CD14-positive monocyte (primary cell): ENCODE measurements around the gene FGGY. TPM values are rescaled to one million over a fixed set of nuclear protein-coding genes. Genes with fewer than 3 reads are reported as not detected.

Experiments used
- DNase-seq, 3 donors: peaks; one replicate each; pipeline ENCODE4 v3.0.0-alpha.2; 2011 to 2022
- H2AFZ ChIP-seq: 2 replicates; pipeline ENCODE4 v1.6.0; 2012; ENCODE audit warnings: mild to moderate bottlenecking, low read depth, low read length, inconsistent platforms; ENCODE audit not compliant: insufficient read depth, poor library complexity, severe bottlenecking
- H3K27ac ChIP-seq, 2 donors: 1 replicate in 1 of 2; 2 replicates in 1 of 2; pipeline ENCODE4 v1.5.1; 2012 to 2013; ENCODE audit warnings: low read length in 2 of 2, control low read depth in 1 of 2, inconsistent platforms in 1 of 2, low read depth in 1 of 2, mild to moderate bottlenecking in 1 of 2
- H3K27me3 ChIP-seq, 2 donors: one replicate each; pipeline versions ENCODE4 v1.6.0 to v1.6.1; 2011 to 2013; ENCODE audit warnings: low read length in 2 of 2; ENCODE audit not compliant: control insufficient read depth in 2 of 2, insufficient read depth in 2 of 2
- H3K36me3 ChIP-seq, 2 donors: replicated peaks in 1 of 2; 1 replicate in 1 of 2; 2 replicates in 1 of 2; pipeline versions ENCODE4 v1.5.1 to v1.6.1; 2012 to 2013; ENCODE audit warnings: low read length in 2 of 2, control low read depth in 1 of 2, inconsistent platforms in 1 of 2, mild to moderate bottlenecking in 1 of 2; ENCODE audit not compliant: insufficient read depth in 2 of 2, control insufficient read depth in 1 of 2
- H3K4me1 ChIP-seq, 2 donors: 1 replicate in 1 of 2; 2 replicates in 1 of 2; pipeline versions ENCODE4 v1.5.1 to v1.6.1; 2012 to 2013; ENCODE audit warnings: low read length in 2 of 2, control low read depth in 1 of 2, inconsistent platforms in 1 of 2, mild to moderate bottlenecking in 1 of 2, moderate library complexity in 1 of 2; ENCODE audit not compliant: insufficient read depth in 2 of 2, control insufficient read depth in 1 of 2
- H3K4me2 ChIP-seq: replicated peaks from 2 replicates; pipeline ENCODE3; 2012; ENCODE audit warnings: low read length, moderate library complexity, mild to moderate bottlenecking; ENCODE audit not compliant: poor library complexity, severe bottlenecking; ENCODE audit errors: extremely low read depth
- H3K4me3 ChIP-seq, 3 experiments: fragments of 200-600 bp in 1 of 3; sonication (generic) in 1 of 3; replicated peaks in 1 of 3; 1 replicate in 2 of 3; 2 replicates in 1 of 3; pipeline ENCODE4 v1.5.1; 2011 to 2013; ENCODE audit warnings: low read length in 3 of 3, mild to moderate bottlenecking in 3 of 3, control low read depth in 2 of 3, low read depth in 2 of 3, inconsistent platforms in 1 of 3, moderate library complexity in 1 of 3
- H3K79me2 ChIP-seq: 2 replicates; pipeline ENCODE4 v1.6.0; 2012; ENCODE audit warnings: mild to moderate bottlenecking, control low read depth, inconsistent platforms, low read length, moderate library complexity; ENCODE audit not compliant: insufficient read depth
- H3K9ac ChIP-seq: 2 replicates; pipeline ENCODE4 v1.6.0; 2017; ENCODE audit warnings: low read length, mild to moderate bottlenecking; ENCODE audit not compliant: insufficient read depth, poor library complexity, severe bottlenecking
- H3K9me3 ChIP-seq, 2 donors: replicated peaks in 1 of 2; 1 replicate in 1 of 2; 2 replicates in 1 of 2; pipeline versions ENCODE4 v1.5.1 to v1.6.1; 2012 to 2013; ENCODE audit warnings: low read length in 2 of 2, control low read depth in 1 of 2; ENCODE audit not compliant: control insufficient read depth in 1 of 2, insufficient read depth in 1 of 2
- H4K20me1 ChIP-seq: 2 replicates; pipeline ENCODE4 v1.6.0; 2012; ENCODE audit warnings: mild to moderate bottlenecking, low read length, control low read depth, moderate library complexity; ENCODE audit not compliant: insufficient read depth
- H3K27ac Mint-ChIP-seq, 7 donors: one replicate each; pipeline ENCODE4 v1.8.0; 2020; ENCODE audit warnings: mild to moderate bottlenecking in 7 of 7, mixed read lengths in 7 of 7, moderate library complexity in 6 of 7, inconsistent platforms in 2 of 7
- H3K27me3 Mint-ChIP-seq, 3 donors: one replicate each; pipeline ENCODE4 v1.8.0; 2021 to 2022; ENCODE audit warnings: low read depth in 3 of 3, mild to moderate bottlenecking in 3 of 3, mixed read lengths in 3 of 3, moderate library complexity in 3 of 3, inconsistent platforms in 1 of 3
- H3K36me3 Mint-ChIP-seq, 2 donors: one replicate each; pipeline ENCODE4 v1.8.0; 2020; ENCODE audit warnings: mixed read lengths in 2 of 2, inconsistent platforms in 1 of 2, mild to moderate bottlenecking in 1 of 2
- H3K4me1 Mint-ChIP-seq: one replicate; pipeline ENCODE4 v1.8.0; 2020; ENCODE audit warnings: mild to moderate bottlenecking, mixed read lengths
- H3K4me3 Mint-ChIP-seq, 2 donors: one replicate each; pipeline ENCODE4 v1.8.0; 2020; ENCODE audit warnings: mild to moderate bottlenecking in 2 of 2, mixed read lengths in 2 of 2, moderate library complexity in 1 of 2
- H3K9me3 Mint-ChIP-seq, 7 donors: one replicate each; pipeline ENCODE4 v1.8.0; 2020 to 2022; ENCODE audit warnings: mixed read lengths in 7 of 7, mild to moderate bottlenecking in 6 of 7, moderate library complexity in 6 of 7, inconsistent platforms in 2 of 7
- CTCF ChIP-seq: fragments of 200-600 bp; IDR thresholded peaks from one replicate; pipeline ENCODE4 v1.8.0; 2022; ENCODE audit warnings: antibody characterized with exemption, mild to moderate bottlenecking
- WGBS: methylation state at CpG from one replicate; pipeline ENCODE4 v1.1.5; 2013; ENCODE audit warnings: missing lambda C conversion rate; ENCODE audit not compliant: insufficient coverage; 5-methylcytosine and 5-hydroxymethylcytosine counted together
- intact Hi-C, 2 donors: fragments of 100-400 bp; cut with micrococcal nuclease; formaldehyde crosslinking; loops; one replicate each; pipeline versions ENCODE4 v1.15.0 to v1.15.1; 2023
- polyA plus RNA-seq, 3 donors: library from polyadenylated mRNA; depleted of rRNA in 1 of 3; unstranded in 2 of 3; stranded (reverse) in 1 of 3; fragments of 300-500 nt in 2 of 3; fragments of >200 nt in 1 of 3; fragmentation: Illumina TruSeq in 2 of 3; gene quantifications; 1 replicate in 2 of 3; 2 replicates in 1 of 3; pipeline ENCODE4 v1.2.3, GENCODE V29; 2012 to 2021

Gene FGGY
- polyA plus RNA-seq, 3 donors = 2.3 to 4.3 (median 2.9) TPM

- no peaks in the 10 kb centered on the region for H3K9me3 Mint-ChIP-seq
- Histone ChIP-seq H3K36me3 (no peaks in the 10 kb centered on the region), H4K20me1 (no peaks in the 10 kb centered on the region), H3K9ac (no peak overlapping the region), H3K4me2 (no peak overlapping the region), H3K4me1 (peaks cover 6 to 7% of the 10 kb centered on the region in 2 donors), H3K9me3 (no peaks in the 10 kb centered on the region), H3K4me3 (no peak overlapping the region), H3K27me3 (no peaks in the 10 kb centered on the region), H2AFZ (no peak overlapping the region), H3K27ac (no peak overlapping the region), H3K79me2 (no peaks in the 10 kb centered on the region)
- H3K27me3 Mint-ChIP-seq = peaks cover 0 to 2% (median 1%) of the 10 kb centered on the region in 3 donors
- no CpG with 5 or more reads among the region's 4 CpGs for WGBS
- peaks cover 8% of the 10 kb centered on the region for H3K4me1 Mint-ChIP-seq
- intact Hi-C loops = loop anchor here (5.0 to 10.0 kb wide), 4 partner anchors 1012 to 1242 kb away; no protein-coding TSS in a partner anchor
- H3K4me3 Mint-ChIP-seq = no peak overlapping the region
- no peak for DNase-seq
- no peak for TF ChIP-seq CTCF
- H3K27ac Mint-ChIP-seq = no peak overlapping the region
- no peaks in the 10 kb centered on the region for H3K36me3 Mint-ChIP-seq
Measured at GRCh38 chr1:59757197-59757747, 460.4 kb downstream of the FGGY start.

GRCh38 chr1:59759156-59759925 is 462.4 kb downstream of the FGGY start:
- intact Hi-C loops = loop anchor here (5.0 to 10.0 kb wide), 4 partner anchors 1015 to 1245 kb away; no protein-coding TSS in a partner anchor
- Histone ChIP-seq H3K9ac (no peak overlapping the region), H3K27ac (no peak overlapping the region), H3K79me2 (no peaks in the 10 kb centered on the region), H4K20me1 (no peaks in the 10 kb centered on the region), H3K4me3 (peak overlapping the region in 2 of 3 experiments; percentile 23 to 63), H3K4me2 (peak overlapping the region; percentile 76), H3K4me1 (peaks cover 6 to 7% of the 10 kb centered on the region in 2 donors), H3K36me3 (no peaks in the 10 kb centered on the region), H2AFZ (peak overlapping the region; percentile 64), H3K9me3 (no peaks in the 10 kb centered on the region), H3K27me3 (no peaks in the 10 kb centered on the region)
- Mint-ChIP-seq H3K27ac (peak overlapping the region in 2 of 7 donors; percentile 3 to 8), H3K4me3 (peak overlapping the region; percentile 72 to 91), H3K4me1 (peaks cover 8% of the 10 kb centered on the region), H3K27me3 (peaks cover 0 to 2% (median 1%) of the 10 kb centered on the region in 3 donors), H3K36me3 (no peaks in the 10 kb centered on the region), H3K9me3 (no peaks in the 10 kb centered on the region)
- peak; percentile 94 for TF ChIP-seq CTCF
- DNase-seq = peak; percentile 67 to 80 (median 73)
- WGBS = 0% methylated on average over 6 of the region's 11 CpGs
